GM10248 (cell line): ENCODE results near the gene NKD1.
A peak's percentile ranks its signal among the peaks of the same experiment; 100 is the strongest.

Source experiments
- CTCF ChIA-PET: fragments of 300-600 bp; sonication (Branson Sonifier 250); formaldehyde crosslinking; extraction: SDS; loops from one replicate; lab custom pipeline; 2021; ENCODE audit warnings: antibody characterized with exemption; lab: Yijun Ruan, JAX
- POLR2A ChIA-PET: fragments of 350-650 bp; sonication (Branson Sonifier 250); formaldehyde crosslinking; extraction: SDS; loops from one replicate; lab custom pipeline; 2020; ENCODE audit warnings: antibody characterized with exemption; lab: Yijun Ruan, JAX
- DNase-seq: peaks from one replicate; pipeline ENCODE4 v3.0.0; 2012; ENCODE audit errors: extremely low spot score
- TF ChIP-seq, protein P1 (sequence below): IDR thresholded peaks from 2 replicates; pipeline ENCODE4 v1.5.1; 2012; ENCODE audit warnings: mild to moderate bottlenecking, low read depth; ENCODE audit errors: extremely low read depth, missing control alignments, control extremely low read depth

Gene NKD1

GRCh38 chr16:50679676-50680555 lies 131.7 kb downstream of the NKD1 start:
- CTCF ChIA-PET, result interaction anchor here (0.7 to 16.8 kb wide), 8 partner anchors 13 to 612 kb away, joined by 3 to 289 read pairs (median 3); no protein-coding TSS in a partner anchor
- TF ChIP-seq, protein P1, sequence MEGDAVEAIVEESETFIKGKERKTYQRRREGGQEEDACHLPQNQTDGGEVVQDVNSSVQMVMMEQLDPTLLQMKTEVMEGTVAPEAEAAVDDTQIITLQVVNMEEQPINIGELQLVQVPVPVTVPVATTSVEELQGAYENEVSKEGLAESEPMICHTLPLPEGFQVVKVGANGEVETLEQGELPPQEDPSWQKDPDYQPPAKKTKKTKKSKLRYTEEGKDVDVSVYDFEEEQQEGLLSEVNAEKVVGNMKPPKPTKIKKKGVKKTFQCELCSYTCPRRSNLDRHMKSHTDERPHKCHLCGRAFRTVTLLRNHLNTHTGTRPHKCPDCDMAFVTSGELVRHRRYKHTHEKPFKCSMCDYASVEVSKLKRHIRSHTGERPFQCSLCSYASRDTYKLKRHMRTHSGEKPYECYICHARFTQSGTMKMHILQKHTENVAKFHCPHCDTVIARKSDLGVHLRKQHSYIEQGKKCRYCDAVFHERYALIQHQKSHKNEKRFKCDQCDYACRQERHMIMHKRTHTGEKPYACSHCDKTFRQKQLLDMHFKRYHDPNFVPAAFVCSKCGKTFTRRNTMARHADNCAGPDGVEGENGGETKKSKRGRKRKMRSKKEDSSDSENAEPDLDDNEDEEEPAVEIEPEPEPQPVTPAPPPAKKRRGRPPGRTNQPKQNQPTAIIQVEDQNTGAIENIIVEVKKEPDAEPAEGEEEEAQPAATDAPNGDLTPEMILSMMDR, result no peak
- POLR2A ChIA-PET, result no interaction called here
- DNase-seq, result no peak

DNA sequence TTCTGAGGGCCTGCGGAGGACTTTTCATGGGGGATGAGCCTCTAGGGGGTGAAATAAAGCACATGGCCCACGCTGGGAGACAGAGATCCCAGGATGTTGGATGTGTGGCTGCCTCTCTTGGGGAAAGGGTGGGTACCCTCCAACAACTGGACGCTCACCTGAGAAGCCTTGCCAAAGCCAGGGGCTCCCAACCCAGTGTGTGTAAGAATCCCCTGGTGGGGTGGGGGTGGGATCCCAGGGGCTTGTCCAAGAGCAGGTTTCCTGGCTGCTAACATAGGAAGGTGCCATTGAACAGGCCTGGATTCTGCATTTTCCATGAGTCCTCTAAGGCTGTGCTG lies 132.3 kb downstream of the NKD1 start:
- ChIA-PET CTCF (interaction anchor here (0.7 to 16.8 kb wide), 14 partner anchors 14 to 613 kb away, joined by 3 to 289 read pairs (median 3); no protein-coding TSS in a partner anchor), POLR2A (no interaction called here)
- TF ChIP-seq, protein P1, result no peak
- no peak for DNase-seq

- ChIA-PET POLR2A (no interaction called here), CTCF (interaction anchor here (0.8 to 16.8 kb wide), 16 partner anchors 13 to 656 kb away, joined by 3 to 289 read pairs (median 3); partner anchors contain the start of gene CNEP1R1)
- peak; percentile 73 for DNase-seq
- TF ChIP-seq, protein P1, result no peak
Observed at GRCh38 chr16:50681021-50681885, 133.1 kb downstream of the NKD1 start, which contains the start of gene SNX20. Gene SNX20 (minus strand): TSS chr16:50681312. CDS start chr16:50677526, 3,786 bp downstream.

DNA sequence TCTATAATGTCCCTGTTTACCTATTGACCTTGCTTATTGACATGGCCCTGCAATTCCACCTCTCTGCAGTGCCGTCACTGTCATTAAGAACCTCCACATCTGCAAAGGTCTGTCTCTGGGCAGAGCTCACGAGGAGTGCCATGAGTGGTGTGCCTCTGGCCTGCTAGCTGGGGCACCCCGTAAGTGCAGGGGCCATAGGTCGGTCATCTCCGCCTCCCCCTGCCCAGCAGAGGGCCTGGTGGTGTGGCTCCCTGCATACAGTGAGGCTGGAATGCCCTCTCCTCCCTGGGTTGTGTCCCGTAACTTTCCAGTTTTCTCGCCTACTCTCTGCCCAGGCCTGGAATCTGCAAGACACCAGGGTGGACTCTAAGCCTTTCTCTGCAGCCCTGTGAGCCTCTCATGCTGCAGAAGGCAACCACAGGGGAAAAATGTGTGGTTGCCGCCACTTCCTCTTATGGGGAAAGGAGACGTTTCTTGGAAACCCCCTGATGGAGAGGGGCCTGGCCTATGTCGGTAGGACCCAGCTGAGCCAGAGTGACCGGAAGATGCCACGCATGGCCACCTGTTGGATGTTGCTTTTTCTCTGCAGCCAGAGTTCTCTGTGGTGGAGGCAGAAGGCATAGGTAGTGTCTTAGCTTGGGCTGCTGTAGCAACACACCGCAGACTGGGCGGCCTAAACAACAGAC lies 135.6 kb downstream of the NKD1 start:
- CTCF ChIA-PET, result interaction anchor here (0.7 to 16.8 kb wide), 5 partner anchors 8 to 123 kb away, joined by 3 to 289 read pairs (median 3); no protein-coding TSS in a partner anchor
- DNase-seq, result peak; percentile 77
- TF ChIP-seq, protein P1, result no peak
- POLR2A ChIA-PET, result no interaction called here

DNA sequence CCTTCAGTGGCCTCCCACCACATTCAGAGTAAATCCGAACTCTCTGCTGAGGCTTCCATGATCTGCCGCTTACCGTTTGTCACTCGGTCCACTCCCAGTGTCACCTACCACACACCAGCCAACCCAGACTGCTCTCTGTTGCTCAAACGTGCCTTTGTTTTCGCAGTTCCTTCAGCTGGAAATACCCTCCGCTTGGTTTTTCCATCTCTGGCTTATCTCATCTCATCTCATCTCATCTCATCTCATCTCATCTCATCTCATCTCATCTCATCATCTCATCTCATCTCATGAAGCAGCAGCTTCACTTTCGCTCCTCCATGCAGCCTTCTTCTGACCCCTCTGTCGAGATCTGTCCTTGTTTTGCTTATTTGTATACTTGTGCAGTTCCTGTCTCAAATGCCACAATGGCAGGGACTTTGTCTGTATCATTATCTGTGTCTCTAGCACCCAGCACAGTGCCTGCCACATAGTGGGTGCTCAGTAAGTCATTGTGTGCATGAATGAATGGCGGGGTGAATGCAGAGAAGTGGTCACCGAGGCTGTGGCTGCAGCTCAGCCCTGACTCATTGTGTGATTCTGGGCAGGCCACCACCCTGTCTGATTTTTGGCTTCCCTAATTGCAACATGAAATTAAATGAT lies 136.7 kb downstream of the NKD1 start:
- CTCF ChIA-PET, result interaction anchor here (1.0 to 16.8 kb wide), 6 partner anchors 9 to 121 kb away, joined by 3 to 289 read pairs (median 6); no protein-coding TSS in a partner anchor
- DNase-seq, result no peak
- POLR2A ChIA-PET, result interaction anchor here (0.6 kb wide), 1 partner anchor 109 kb away, joined by 4 read pairs; no protein-coding TSS in a partner anchor

More for the DNA sequence above, 136.7 kb downstream of the NKD1 start:
- TF ChIP-seq, protein P1, result no peak
